NT2/D1 (cell line): Measurements from ENCODE around the gene GAST.
A peak's percentile ranks its signal among the peaks of the same experiment; 100 is the strongest.

ENCODE experiments used
- DNase-seq: peaks from one replicate; pipeline ENCODE4 v3.0.0-alpha.2; 2011; ENCODE audit warnings: low read depth, low spot score
- H3K27me3 ChIP-seq: 2 replicates; pipeline ENCODE4 v1.6.0; 2011; ENCODE audit warnings: mild to moderate bottlenecking; ENCODE audit not compliant: insufficient read length, insufficient read depth
- H3K36me3 ChIP-seq: 2 replicates; pipeline ENCODE4 v1.6.1; 2011; ENCODE audit warnings: mild to moderate bottlenecking, low read length, mixed read lengths; ENCODE audit not compliant: insufficient read depth, insufficient read length
- H3K4me1 ChIP-seq: 2 replicates; pipeline ENCODE4 v1.5.1; 2011; ENCODE audit not compliant: insufficient read depth, insufficient read length
- H3K4me3 ChIP-seq: 2 replicates; pipeline ENCODE4 v1.5.1; 2011; ENCODE audit warnings: low read depth; ENCODE audit not compliant: insufficient read length
- H3K9ac ChIP-seq: 2 replicates; pipeline ENCODE4 v1.6.0; 2011; ENCODE audit warnings: low read depth; ENCODE audit not compliant: insufficient read length
- H3K9me3 ChIP-seq: 2 replicates; pipeline ENCODE4 v1.5.1; 2011; ENCODE audit warnings: mild to moderate bottlenecking, low read length; ENCODE audit not compliant: insufficient read depth
- SUZ12 ChIP-seq: IDR thresholded peaks from 2 replicates; pipeline ENCODE4 v1.6.1; 2011; ENCODE audit not compliant: insufficient read length, insufficient read depth; ENCODE audit errors: extremely low read depth
- YY1 ChIP-seq: IDR thresholded peaks from 2 replicates; pipeline ENCODE4 v1.6.1; 2011; ENCODE audit not compliant: insufficient read length, insufficient read depth
- ZNF274 ChIP-seq: IDR thresholded peaks from 2 replicates; pipeline ENCODE4 v1.6.1; 2011; ENCODE audit warnings: mild to moderate bottlenecking, low read depth, low read length

The GAST gene

GRCh38 chr17:41705271-41705991 is 6.7 kb upstream of the GAST start:
- peaks cover 86% of the 10 kb centered on the region for H3K27me3 ChIP-seq

GRCh38 chr17:41707803-41708669 is 4.1 kb upstream of the GAST start:
- Histone ChIP-seq H3K4me3 (no peak overlapping the region), H3K9me3 (peaks cover 10% of the 10 kb centered on the region), H3K36me3 (no peaks in the 10 kb centered on the region), H3K9ac (no peak overlapping the region), H3K27me3 (peaks cover 88% of the 10 kb centered on the region), H3K4me1 (peaks cover 18% of the 10 kb centered on the region)
- TF ChIP-seq ZNF274 (no peak), YY1 (no peak), SUZ12 (no peak)
- no peak for DNase-seq

More at GRCh38 chr17:41705271-41705991, 6.7 kb upstream of the GAST start:
- no peak overlapping the region for H3K4me3 ChIP-seq
- H3K4me1 ChIP-seq = peaks cover 18% of the 10 kb centered on the region
- no peaks in the 10 kb centered on the region for H3K36me3 ChIP-seq
- peak; percentile 59 for DNase-seq
- H3K9ac ChIP-seq = no peak overlapping the region
- H3K9me3 ChIP-seq = peaks cover 10% of the 10 kb centered on the region
- TF ChIP-seq SUZ12 (no peak), YY1 (no peak), ZNF274 (no peak)

GRCh38 chr17:41710472-41711090 is 1.6 kb upstream of the GAST start:
- no peak for TF ChIP-seq YY1
- TF ChIP-seq SUZ12 = no peak
- no peak for TF ChIP-seq ZNF274
- peaks cover 92% of the 10 kb centered on the region for H3K27me3 ChIP-seq
- no peak overlapping the region for H3K4me3 ChIP-seq
- no peak overlapping the region for H3K9ac ChIP-seq
- no peak for DNase-seq
- peaks cover 14% of the 10 kb centered on the region for H3K4me1 ChIP-seq
- no peaks in the 10 kb centered on the region for H3K36me3 ChIP-seq
- H3K9me3 ChIP-seq = peaks cover 10% of the 10 kb centered on the region

GRCh38 chr17:41717408-41718286 is 5.5 kb downstream of the GAST start:
- Histone ChIP-seq H3K9ac (no peak overlapping the region), H3K36me3 (no peaks in the 10 kb centered on the region), H3K27me3 (peaks cover 40% of the 10 kb centered on the region), H3K4me1 (peaks cover 6% of the 10 kb centered on the region), H3K4me3 (no peak overlapping the region), H3K9me3 (no peaks in the 10 kb centered on the region)
- no peak for DNase-seq
- no peak for TF ChIP-seq ZNF274
- TF ChIP-seq YY1 = no peak
- TF ChIP-seq SUZ12 = no peak

GRCh38 chr17:41718287-41718645 is 6.1 kb downstream of the GAST start:
- Histone ChIP-seq H3K36me3 (no peaks in the 10 kb centered on the region), H3K27me3 (peaks cover 34% of the 10 kb centered on the region), H3K9ac (no peak overlapping the region), H3K9me3 (no peaks in the 10 kb centered on the region), H3K4me3 (no peak overlapping the region), H3K4me1 (peaks cover 6% of the 10 kb centered on the region)
- no peak for DNase-seq
- TF ChIP-seq YY1 (no peak), ZNF274 (no peak), SUZ12 (no peak)

DNA sequence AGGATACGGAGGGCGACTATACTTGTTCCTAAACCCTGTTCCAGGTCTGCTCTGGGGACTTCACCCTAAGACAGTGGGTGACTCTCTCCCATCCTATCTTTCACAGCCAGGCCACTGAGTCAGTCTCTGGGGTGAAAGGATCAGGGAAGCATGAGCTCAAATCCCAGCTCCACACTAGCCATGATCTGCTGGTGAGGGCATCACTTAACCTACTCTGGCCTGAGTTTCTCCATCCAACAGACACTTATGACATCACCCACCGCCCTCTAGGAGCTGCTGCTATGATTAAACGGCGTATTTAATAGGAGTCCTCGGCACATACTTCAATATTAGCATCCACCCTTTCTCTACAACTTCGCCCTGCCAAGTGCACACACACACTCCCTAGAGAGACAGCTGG is 10.1 kb downstream of the GAST start:
- H3K36me3 ChIP-seq = no peaks in the 10 kb centered on the region

More for the DNA sequence above, 10.1 kb downstream of the GAST start:
- DNase-seq = no peak
- Histone ChIP-seq H3K4me1 (peaks cover 8% of the 10 kb centered on the region), H3K27me3 (peaks cover 6% of the 10 kb centered on the region), H3K9me3 (no peaks in the 10 kb centered on the region), H3K4me3 (no peak overlapping the region), H3K9ac (peak overlapping the region; percentile 17)
- TF ChIP-seq ZNF274 (no peak), SUZ12 (no peak), YY1 (no peak)
